ENCODE data around the gene KPNA4.
"Not testable (repeated sequence)": the region's sequence is repeated elsewhere in the genome, so short reads cannot be mapped to it uniquely, and the experiment has no call there.

Gene KPNA4

GRCh38 chr3:160464321-160464720 is 101.0 kb downstream of the KPNA4 start:
- intact Hi-C loops (cut with DNase I) = no loop called here
- peak in 36 of 42 donors; percentile 26 to 91 (median 73) for DNase-seq

- intact Hi-C loops (cut with DNase I) = no loop called here
- DNase-seq = peak in 4 of 42 donors; percentile 25 to 53 (median 34)
These were observed 105.3 kb downstream of the KPNA4 start for GRCh38 chr3:160460033-160460432.

DNA sequence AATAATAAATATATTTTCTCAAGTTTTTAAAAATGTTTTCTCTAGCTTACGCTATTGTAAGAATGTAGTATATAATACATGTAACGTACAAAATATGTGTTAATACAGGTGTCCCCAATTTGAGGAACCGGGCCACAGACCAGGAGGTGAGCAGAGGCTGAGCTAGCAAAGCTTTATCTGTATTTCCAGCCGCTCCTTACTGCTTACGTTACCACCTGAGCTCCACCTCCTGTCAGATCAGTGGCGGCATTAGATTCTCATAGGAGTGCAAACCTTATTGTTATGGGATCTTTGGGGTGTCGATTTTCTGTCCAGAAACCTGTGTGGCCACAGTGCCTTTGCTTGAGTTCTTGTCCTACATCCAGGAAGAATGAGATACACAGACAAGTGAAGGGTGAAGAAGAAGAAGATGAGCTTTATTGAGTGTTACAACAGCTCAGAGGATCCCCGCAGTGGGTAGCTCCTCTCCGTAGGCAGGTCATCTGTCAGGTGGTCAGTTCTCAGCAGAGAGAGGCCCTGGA is 105.9 kb downstream of the KPNA4 start:
- intact Hi-C loops (cut with DNase I) = no loop called here

DNA sequence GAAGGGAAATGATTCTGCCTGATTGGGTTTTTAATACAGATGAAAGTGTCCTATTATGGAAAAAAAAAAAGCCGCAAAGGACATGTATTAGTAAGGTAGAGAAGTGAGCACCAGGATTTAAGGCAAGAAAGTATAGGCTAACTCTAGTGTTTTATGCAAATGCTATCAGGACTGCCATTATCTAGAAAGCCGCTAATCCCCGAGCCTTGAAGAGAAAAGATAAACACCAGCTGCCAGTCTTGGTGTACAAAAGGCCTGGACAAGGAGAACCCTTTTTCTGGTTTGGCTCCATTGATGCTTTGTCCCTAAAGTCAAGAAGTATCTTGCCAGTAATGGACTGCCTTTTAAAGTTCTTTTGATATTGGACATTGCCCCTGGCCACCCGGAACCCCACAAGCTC is 107.2 kb downstream of the KPNA4 start:
- intact Hi-C loops (cut with DNase I) = no loop called here
- peak in 2 of 42 donors; percentile 21 to 28 for DNase-seq

More for the DNA sequence above, 105.9 kb downstream of the KPNA4 start:
- DNase-seq = peak in 1 of 42 donors; percentile 35

- DNase-seq = peak in 1 of 42 donors; percentile 37
- intact Hi-C loops (cut with DNase I) = no loop called here
These were observed 109.5 kb downstream of the KPNA4 start for GRCh38 chr3:160455846-160456245.

DNA sequence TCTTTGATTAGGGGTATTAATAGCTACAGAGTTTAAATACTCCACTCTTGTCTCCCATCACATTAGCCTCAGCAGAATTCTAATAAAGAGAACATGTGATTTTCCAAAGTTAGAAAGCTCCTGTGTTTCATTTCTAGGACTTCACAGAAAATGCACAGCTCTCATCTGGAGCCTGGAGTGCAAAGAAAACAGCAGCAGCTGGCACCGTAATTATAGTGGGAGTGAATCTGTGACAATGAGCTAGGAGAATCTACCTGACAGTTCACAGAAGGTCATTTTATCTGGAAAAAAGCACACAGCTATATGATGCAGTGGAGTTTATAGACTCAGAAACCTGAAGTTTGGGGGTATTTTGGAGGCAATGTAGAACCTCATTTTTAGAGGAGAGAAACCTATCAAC is 110.4 kb downstream of the KPNA4 start:
- peak in 5 of 42 donors; percentile 10 to 43 (median 39) for DNase-seq
- intact Hi-C loops (cut with DNase I) = no loop called here

- intact Hi-C loops (cut with DNase I) = not testable (repeated sequence)
- DNase-seq = peak in 1 of 42 donors; percentile 37
These were observed 113.1 kb downstream of the KPNA4 start for GRCh38 chr3:160452251-160452650.

DNA sequence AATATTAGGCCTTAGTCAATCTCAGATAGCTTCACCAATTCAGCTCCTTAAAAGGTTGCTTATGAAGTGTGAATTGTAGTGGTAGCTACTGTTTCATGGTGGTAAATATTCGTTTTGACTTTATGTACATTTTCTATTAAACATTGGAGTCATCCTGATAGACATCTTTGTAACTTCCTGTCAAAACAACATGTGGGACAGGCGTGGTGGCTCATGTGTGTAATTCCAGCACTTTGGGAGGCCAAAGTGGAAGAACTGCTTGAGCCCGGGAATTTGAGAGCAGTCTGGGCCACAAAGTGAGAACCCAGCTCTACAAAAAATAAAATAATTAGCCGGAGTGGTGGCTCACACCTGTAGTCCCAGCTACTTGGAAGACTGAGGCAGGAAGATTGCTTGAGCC is 113.8 kb downstream of the KPNA4 start:
- intact Hi-C loops (cut with DNase I) = no loop called here
- DNase-seq = no peak

DNA sequence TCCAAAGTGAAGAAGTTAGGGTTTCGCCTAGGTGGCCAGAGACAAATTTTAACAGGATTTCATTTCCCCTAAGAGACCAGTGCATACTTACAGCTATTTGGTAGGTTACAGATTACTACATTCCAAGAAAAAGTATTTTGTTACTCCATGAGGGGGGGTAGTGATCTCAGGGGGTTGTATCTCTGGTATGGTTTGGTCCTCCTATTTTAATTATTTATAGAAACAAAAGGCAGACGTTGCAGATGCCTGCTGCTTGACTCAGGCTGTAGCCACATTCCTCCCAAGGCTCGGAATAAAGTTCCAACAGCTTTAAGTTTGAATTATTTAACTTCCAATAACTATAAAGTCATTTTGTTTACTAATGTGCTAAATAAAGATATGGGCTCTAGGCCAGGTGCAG is 114.5 kb downstream of the KPNA4 start:
- intact Hi-C loops (cut with DNase I) = no loop called here
- no peak for DNase-seq

- intact Hi-C loops (cut with DNase I) = no loop called here
- DNase-seq = peak; percentile 65 to 93 (median 84)
These were observed 115.5 kb downstream of the KPNA4 start, which contains the start of gene TRIM59 for GRCh38 chr3:160449636-160450598. TRIM59 (minus strand) TSS chr3:160449786; CDS start chr3:160439183, 10,603 bp downstream.

GRCh38 chr3:160448845-160449635 is 116.3 kb downstream of the KPNA4 start:
- DNase-seq = peak in 26 of 42 donors; percentile 10 to 75 (median 43)
- intact Hi-C loops (cut with DNase I) = no loop called here

GRCh38 chr3:160447544-160447943 is 117.8 kb downstream of the KPNA4 start:
- DNase-seq = no peak
- intact Hi-C loops (cut with DNase I) = no loop called here

DNA sequence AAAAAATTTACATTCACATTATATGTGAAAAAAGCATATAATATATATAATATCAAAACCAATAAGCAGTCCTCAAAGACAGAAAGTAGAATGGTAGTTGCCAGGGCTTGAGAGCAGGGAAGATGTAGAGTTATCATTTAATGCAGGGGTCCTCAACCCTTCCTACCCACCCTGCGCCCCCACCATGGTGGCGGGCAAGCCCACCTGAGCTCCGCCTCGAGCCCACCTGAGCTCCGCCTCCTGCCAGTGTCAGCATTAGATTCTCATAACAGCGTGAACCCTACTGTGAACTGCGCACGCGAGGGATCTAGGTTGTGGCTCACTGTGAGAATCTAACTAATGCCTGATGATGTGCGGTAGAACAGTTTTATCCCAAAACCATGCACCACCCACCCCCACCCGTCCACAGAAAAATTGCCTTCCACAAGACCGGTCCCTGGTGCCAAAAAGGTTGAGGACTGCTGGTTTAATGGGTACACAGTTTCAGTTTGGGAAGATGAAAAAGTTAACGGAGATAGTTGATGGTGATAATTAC is 118.8 kb downstream of the KPNA4 start:
- intact Hi-C loops (cut with DNase I) = no loop called here
- DNase-seq = no peak

GRCh38 chr3:160445854-160446253 is 119.5 kb downstream of the KPNA4 start:
- intact Hi-C loops (cut with DNase I) = no loop called here
- no peak for DNase-seq

Data from head of caudate nucleus (tissue), 42 donors.